Transverse colon (tissue), 4 donors: Measurements from ENCODE around the gene PRXL2C.

Source experiments
- CTCF ChIP-seq, 5 experiments: fragments of 200-600 bp in 3 of 5; fragments of 450-650 bp in 2 of 5; sonication (generic) in 3 of 5; IDR thresholded peaks; 1 replicate in 2 of 5; 2 replicates in 3 of 5; pipeline ENCODE4 v1.5.1; 2016 to 2017; ENCODE audit warnings: antibody characterized with exemption in 5 of 5, inconsistent platforms in 3 of 5, mild to moderate bottlenecking in 2 of 5, moderate library complexity in 1 of 5
- EP300 ChIP-seq: sonication (generic); formaldehyde crosslinking; IDR thresholded peaks from one replicate; pipeline ENCODE4 v1.6.1; 2017; ENCODE audit warnings: antibody characterized with exemption, low read depth
- POLR2AphosphoS5 ChIP-seq, 3 donors: sonication (generic); formaldehyde crosslinking; IDR thresholded peaks; one replicate each; pipeline ENCODE4 v1.6.1; 2016; ENCODE audit warnings: antibody characterized with exemption in 3 of 3

GRCh38 chr9:96615411-96615810 lies 39.7 kb downstream of the PRXL2C start:
- TF ChIP-seq CTCF (IDR thresholded peaks at IDR 0.05), result no peak
- no peak for TF ChIP-seq EP300
- no peak for TF ChIP-seq POLR2AphosphoS5 (IDR thresholded peaks at IDR 0.05)
